ENCODE results near the gene EXOC6. TPM values are rescaled to one million over a fixed set of nuclear protein-coding genes. Genes with fewer than 3 reads are reported as not detected.

EXOC6 gene
- total RNA-seq, 1 experiment from 2014 or later: 19.2 TPM

GRCh38 chr10:92918603-92919002 is 70.3 kb downstream of the EXOC6 start:
- no TSS peak for BruUV-seq (replicated peaks)
- no peaks in the 10 kb centered on the region for H3K9me3 Mint-ChIP-seq (ENCODE audit: low read depth, unreplicated experiment)
- intact Hi-C loops (cut with micrococcal nuclease; ENCODE audit: unreplicated experiment): no loop called here
- H3K4me1 Mint-ChIP-seq (ENCODE audit: low read depth, unreplicated experiment): no peaks in the 10 kb centered on the region
- CTCF ChIA-PET: no interaction called here
- DNase-seq: no peak
- H3K4me3 Mint-ChIP-seq (ENCODE audit: low read depth, unreplicated experiment): no peak overlapping the region
- TF ChIP-seq CTCF (IDR thresholded peaks at IDR 0.05; ENCODE audit: unreplicated experiment): no peak
- no peaks in the 10 kb centered on the region for H3K27me3 Mint-ChIP-seq (ENCODE audit: unreplicated experiment)
- no peaks in the 10 kb centered on the region for H3K36me3 Mint-ChIP-seq (ENCODE audit: insufficient read depth, unreplicated experiment)
- H3K27ac Mint-ChIP-seq (ENCODE audit: unreplicated experiment): no peak overlapping the region

- intact Hi-C loops (cut with micrococcal nuclease; ENCODE audit: unreplicated experiment): no loop called here
- no TSS peak for BruUV-seq (replicated peaks)
- CTCF ChIA-PET: interaction anchor here (0.6 kb wide), 1 partner anchor 367 kb away, joined by 4 read pairs; no protein-coding TSS in a partner anchor
- no peaks in the 10 kb centered on the region for H3K36me3 Mint-ChIP-seq (ENCODE audit: insufficient read depth, unreplicated experiment)
- no peak for TF ChIP-seq CTCF (IDR thresholded peaks at IDR 0.05; ENCODE audit: unreplicated experiment)
- H3K4me3 Mint-ChIP-seq (ENCODE audit: low read depth, unreplicated experiment): no peak overlapping the region
- H3K27ac Mint-ChIP-seq (ENCODE audit: unreplicated experiment): no peak overlapping the region
- H3K27me3 Mint-ChIP-seq (ENCODE audit: unreplicated experiment): no peaks in the 10 kb centered on the region
- no peaks in the 10 kb centered on the region for H3K4me1 Mint-ChIP-seq (ENCODE audit: low read depth, unreplicated experiment)
- no peaks in the 10 kb centered on the region for H3K9me3 Mint-ChIP-seq (ENCODE audit: low read depth, unreplicated experiment)
- DNase-seq: no peak
Measured at GRCh38 chr10:92920866-92921265, 72.5 kb downstream of the EXOC6 start.

GRCh38 chr10:92923416-92923815 is 75.1 kb downstream of the EXOC6 start:
- CTCF ChIA-PET: no interaction called here

GRCh38 chr10:92929896-92930295 is 81.6 kb downstream of the EXOC6 start:
- no peak overlapping the region for H3K27ac Mint-ChIP-seq (ENCODE audit: unreplicated experiment)
- no TSS peak for BruUV-seq (replicated peaks)

More at GRCh38 chr10:92923416-92923815, 75.1 kb downstream of the EXOC6 start:
- Mint-ChIP-seq H3K9me3 (ENCODE audit: low read depth, unreplicated experiment) (no peaks in the 10 kb centered on the region), H3K4me3 (ENCODE audit: low read depth, unreplicated experiment) (no peak overlapping the region), H3K27ac (ENCODE audit: unreplicated experiment) (no peak overlapping the region), H3K27me3 (ENCODE audit: unreplicated experiment) (no peaks in the 10 kb centered on the region), H3K4me1 (ENCODE audit: low read depth, unreplicated experiment) (no peaks in the 10 kb centered on the region), H3K36me3 (ENCODE audit: insufficient read depth, unreplicated experiment) (no peaks in the 10 kb centered on the region)
- intact Hi-C loops (cut with micrococcal nuclease; ENCODE audit: unreplicated experiment): no loop called here
- no peak for TF ChIP-seq CTCF (IDR thresholded peaks at IDR 0.05; ENCODE audit: unreplicated experiment)
- BruUV-seq (replicated peaks): no TSS peak
- no peak for DNase-seq

More at GRCh38 chr10:92929896-92930295, 81.6 kb downstream of the EXOC6 start:
- Mint-ChIP-seq H3K9me3 (ENCODE audit: low read depth, unreplicated experiment) (no peaks in the 10 kb centered on the region), H3K4me1 (ENCODE audit: low read depth, unreplicated experiment) (no peaks in the 10 kb centered on the region), H3K36me3 (ENCODE audit: insufficient read depth, unreplicated experiment) (no peaks in the 10 kb centered on the region), H3K4me3 (ENCODE audit: low read depth, unreplicated experiment) (no peak overlapping the region), H3K27me3 (ENCODE audit: unreplicated experiment) (no peaks in the 10 kb centered on the region)
- intact Hi-C loops (cut with micrococcal nuclease; ENCODE audit: unreplicated experiment): no loop called here
- TF ChIP-seq CTCF (IDR thresholded peaks at IDR 0.05; ENCODE audit: unreplicated experiment): no peak
- no peak for DNase-seq
- CTCF ChIA-PET: no interaction called here

Measured in Calu3 (cell line).